Occipital lobe (tissue), 2 donors: ENCODE results near the gene MYRF. TPM values are rescaled to one million over a fixed set of nuclear protein-coding genes. Genes with fewer than 3 reads are reported as not detected.

ENCODE experiments used
- DNase-seq: peaks from one replicate; lab custom pipeline; 2025; lab: John Stamatoyannopoulos, UW
- total RNA-seq: library from RNA; depleted of rRNA; stranded (reverse); fragments of >200 nt; gene quantifications from one replicate; pipeline ENCODE4 v1.2.3, GENCODE V29; 2014

Gene MYRF
- 0.94 TPM for total RNA-seq

DNA sequence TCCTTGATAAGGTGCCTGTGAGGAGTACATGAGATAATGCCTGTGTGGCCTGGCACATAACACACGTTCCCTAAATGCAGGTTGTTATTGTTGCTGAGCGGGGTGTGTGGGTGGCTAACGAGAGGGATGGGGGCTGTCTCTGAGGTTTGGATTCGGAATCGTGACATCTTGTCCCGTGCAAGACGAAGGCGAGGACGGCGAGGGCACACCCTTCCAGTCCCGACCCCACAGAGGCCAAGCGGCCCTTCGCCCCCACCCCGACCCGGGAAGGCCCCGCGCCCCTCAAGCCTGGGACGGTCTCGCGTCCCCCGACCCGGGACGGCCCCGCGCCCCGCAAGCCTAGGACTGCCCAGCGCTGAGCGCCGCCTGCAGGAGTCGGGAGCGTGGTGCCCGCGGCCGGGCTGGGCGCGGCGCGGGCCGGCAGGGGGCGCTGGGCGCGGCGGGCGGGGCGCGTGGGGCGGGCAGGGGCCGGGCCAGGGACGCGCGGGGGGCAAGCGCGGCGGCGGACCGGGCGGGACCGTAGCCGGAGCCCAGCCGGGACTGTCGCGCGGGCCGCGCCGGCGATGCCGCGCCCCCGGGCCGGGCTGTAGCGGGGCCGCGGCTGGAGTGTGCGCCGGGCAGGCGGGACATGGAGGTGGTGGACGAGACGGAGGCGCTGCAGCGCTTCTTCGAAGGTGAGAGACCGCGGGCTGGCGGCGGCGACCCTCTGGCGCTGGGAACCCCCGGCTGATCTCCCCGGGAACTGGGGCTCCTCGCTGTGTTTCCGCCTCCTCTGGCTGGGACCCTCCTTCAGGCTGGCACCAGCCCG, at the start of gene MYRF:
TSS of gene MYRF (plus strand) at position 520 of the 808 bp plus-strand sequence. CDS start at position 629, 109 bp downstream.
- DNase-seq = no peak

- DNase-seq = no peak
Measured at GRCh38 chr11:61702701-61703312, 49.6 kb upstream of the MYRF start.

- no peak for DNase-seq
Measured at GRCh38 chr11:61704838-61705237, 47.6 kb upstream of the MYRF start.

DNA sequence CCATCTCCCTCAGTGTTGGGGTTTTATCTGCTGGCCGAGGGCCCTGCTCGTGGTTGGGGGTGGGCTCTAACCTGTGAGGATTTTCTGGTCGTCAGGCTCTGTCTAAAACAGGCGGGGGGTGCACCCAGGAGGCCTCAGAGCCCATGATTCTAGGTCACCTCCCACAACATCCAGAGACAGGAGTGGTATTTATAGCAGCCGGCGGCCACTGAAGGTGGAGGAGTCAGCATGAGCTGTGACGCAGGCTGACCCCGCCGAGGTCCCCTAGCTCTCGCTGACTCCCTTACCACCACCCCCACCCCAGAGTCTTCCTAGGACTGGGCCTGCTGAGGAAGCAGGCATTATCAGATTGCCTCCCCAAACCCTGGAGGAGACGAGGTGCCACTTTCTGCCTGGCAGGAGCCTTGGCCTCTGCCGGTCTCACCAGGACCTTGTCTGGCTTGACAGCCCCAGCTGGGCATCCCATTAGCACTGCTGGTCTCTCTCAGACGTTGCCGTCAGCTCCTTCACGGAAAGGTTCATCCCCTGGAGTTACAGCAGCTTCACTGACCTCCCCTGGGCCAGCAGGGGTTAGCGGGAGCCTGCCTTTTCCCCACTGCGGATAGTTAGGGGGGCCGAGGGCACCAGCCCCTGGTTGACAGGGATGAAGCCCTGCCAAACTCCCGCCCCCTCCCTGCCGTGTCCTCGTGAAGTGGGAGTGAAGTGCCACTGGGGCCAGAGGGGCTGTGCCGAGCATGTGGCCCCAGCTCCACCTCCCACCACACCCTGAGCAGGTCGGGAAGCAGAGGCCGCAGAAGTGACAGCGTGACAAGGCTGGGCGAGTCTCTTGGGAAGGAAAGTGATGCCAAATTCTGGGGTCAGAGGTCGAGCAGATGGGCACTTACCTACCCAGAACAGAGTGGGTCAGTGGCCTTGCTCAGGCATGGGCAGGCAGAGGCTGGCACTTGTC, 45.7 kb upstream of the MYRF start:
- DNase-seq = no peak

DNA sequence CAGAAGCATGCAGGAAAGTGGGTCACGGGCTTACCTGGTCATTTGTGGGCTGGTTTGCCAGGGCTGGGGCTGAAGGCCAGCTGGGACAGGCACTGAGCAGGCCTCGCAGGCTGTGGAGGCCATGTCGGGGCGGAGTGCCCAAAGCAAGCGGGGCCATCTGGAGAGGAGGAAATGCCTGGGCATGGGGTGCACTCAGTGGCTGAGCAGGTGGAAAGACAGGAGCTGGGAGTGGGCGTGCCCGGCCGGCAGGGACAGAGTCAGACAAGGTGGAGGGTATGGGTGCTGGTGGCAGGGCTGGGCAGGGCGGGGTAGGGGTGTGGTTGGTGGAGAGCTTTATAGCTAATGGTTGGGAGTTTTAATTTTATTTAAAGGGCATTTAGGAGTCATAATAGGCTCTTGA, 44.9 kb upstream of the MYRF start:
- DNase-seq = no peak

DNA sequence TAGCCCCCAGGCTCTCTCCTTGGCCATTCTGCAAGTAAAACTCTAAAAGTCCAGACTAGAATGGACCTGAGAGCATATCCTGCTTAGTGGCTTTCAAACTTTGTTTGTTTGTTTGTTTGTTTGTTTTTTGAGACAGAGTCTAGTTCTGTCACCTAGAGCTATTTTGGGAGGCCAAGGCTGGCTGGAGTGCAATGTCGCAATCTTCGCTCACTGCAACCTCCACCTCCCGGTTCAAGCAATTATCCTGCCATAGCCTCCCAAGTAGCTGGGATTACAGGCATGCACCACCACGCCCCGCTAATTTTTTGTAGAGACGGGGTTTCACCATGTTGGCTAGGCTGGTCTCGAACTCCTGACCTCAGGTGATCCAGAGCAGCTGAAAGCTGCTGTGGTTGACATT, 43.3 kb upstream of the MYRF start:
- DNase-seq = no peak

DNA sequence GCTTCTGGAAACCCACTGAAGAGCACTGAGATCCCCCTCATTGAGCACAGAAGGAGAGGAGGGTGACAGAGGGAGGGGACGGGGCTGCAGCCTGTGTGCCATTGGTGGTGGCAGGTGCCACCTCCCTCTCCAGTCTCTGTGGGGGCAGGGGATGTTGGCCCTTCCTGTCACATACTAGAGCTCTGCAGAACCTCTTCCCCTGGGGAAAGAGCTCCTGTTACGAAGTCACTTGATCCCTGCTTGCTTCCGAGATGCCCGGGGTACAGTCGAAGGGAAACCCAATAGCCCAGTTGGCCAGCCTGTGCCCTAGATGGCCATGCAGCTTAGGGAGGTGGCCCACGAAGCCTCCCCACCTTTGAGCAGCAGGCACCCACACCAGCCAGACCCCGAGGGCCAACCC, 42.9 kb upstream of the MYRF start:
- no peak for DNase-seq

- no peak for DNase-seq
Measured at GRCh38 chr11:61710019-61710418, 42.4 kb upstream of the MYRF start.

GRCh38 chr11:61711037-61711436, 41.4 kb upstream of the MYRF start:
- no peak for DNase-seq

DNA sequence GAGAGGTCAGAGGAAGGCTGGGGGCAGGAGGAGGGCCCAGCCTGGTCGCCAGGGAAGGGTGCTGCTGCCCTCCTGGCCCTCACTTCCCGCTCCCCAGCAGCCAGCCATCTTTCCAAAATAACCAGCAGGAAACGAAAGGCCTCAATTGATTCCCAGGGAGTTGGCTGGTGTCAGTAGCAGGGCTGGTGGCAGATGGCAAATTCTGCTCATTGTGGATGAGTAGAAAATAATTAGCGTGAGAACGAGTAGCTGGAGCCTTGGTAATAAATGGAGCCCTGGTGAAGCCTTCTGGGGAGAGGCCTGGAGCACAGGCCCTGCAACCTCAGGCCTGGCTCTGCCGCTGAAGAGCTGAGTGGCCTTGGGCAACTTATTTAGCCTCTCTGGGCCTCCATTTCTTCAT, 40.9 kb upstream of the MYRF start:
- DNase-seq = no peak

GRCh38 chr11:61712314-61712713, 40.1 kb upstream of the MYRF start:
- DNase-seq = no peak

- no peak for DNase-seq
Measured at GRCh38 chr11:61712846-61713245, 39.6 kb upstream of the MYRF start.

GRCh38 chr11:61713464-61713863, 39.0 kb upstream of the MYRF start:
- no peak for DNase-seq

GRCh38 chr11:61713906-61714305, 38.5 kb upstream of the MYRF start:
- no peak for DNase-seq

DNA sequence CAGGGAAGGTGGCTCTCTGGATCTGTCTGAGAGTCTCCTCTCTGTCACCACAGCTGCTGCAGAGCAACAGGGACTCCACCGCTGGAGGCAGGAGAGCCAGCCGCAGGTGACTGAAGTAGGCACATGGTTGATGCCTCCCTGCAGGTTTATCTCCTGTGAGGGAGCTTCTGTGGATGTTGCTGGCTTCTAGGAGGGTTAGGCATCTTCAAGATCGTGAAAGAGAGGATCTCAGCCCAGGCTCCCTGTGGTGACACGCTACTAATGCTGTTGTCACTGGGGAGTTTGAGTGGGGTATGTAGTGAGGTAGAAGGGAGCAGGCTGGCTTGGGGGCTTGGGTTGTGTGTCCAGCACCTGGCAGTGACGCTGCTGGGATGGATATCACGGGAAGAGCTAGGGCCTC, 38.1 kb upstream of the MYRF start:
- no peak for DNase-seq

DNA sequence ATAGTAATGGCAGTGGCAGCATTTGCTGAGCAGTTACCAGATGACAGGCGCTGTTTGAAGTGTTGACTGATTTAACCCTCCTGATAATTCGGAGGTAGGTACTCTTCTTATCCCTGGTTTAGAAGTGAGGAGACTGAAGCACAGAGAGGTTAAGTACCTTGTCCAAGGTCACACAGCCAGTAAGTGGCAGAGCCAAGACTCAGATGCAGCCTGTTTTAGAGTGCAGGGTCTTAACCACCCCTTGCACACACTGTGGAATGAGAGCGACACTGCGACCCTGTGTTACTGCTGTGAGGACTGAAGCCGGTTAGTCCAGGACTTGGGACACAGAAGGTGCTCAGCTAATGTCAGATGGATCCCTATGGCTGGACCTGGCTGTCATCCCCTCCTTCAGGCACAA, 37.5 kb upstream of the MYRF start:
- DNase-seq = no peak

DNA sequence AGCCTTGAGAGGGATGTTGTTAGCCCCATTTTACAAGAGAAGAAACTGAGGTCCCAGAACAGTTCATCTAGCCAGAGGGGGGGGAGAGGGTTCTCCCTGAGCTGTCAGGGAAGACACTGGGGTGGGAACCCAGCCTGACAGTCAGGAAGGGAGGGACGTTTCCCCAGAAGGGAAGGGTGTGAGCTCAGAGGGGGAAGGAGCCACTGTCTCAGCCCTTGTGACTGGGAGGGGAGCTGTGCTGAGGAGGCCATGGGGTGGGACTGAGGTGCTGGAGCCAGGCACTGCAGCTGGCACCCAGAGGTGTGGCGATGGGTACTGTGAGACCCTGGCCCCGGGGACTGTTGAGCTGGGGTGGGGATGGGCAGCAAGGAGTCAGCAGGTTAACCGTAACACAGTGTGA, 36.6 kb upstream of the MYRF start:
- DNase-seq = no peak

GRCh38 chr11:61716478-61717285, 35.8 kb upstream of the MYRF start:
- no peak for DNase-seq

- DNase-seq = no peak
Measured at GRCh38 chr11:61717286-61718033, 35.0 kb upstream of the MYRF start.

GRCh38 chr11:61718046-61718531, 34.3 kb upstream of the MYRF start:
- DNase-seq = no peak
